ENCODE data around the gene C2orf81.

C2orf81 gene

DNA sequence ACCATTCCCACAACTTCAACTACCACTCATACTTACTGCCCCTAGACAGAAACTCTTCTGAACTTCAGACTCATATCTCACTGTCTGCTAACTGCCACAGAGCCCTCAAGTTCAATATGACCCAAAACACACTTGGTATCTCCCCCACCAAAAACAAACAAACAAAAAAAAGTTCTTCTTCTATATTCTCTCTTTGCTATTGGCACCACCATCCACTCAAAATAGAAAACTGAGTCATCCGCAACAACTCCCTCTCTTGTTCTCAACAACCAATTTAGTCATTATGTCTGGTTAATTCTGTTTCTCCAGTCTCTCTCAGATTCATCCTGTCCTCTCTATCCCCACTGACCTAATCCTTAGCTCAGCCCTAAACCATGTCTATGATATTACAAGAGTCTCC lies 34.1 kb downstream of the C2orf81 start:
- DNase-seq, result no peak

DNA sequence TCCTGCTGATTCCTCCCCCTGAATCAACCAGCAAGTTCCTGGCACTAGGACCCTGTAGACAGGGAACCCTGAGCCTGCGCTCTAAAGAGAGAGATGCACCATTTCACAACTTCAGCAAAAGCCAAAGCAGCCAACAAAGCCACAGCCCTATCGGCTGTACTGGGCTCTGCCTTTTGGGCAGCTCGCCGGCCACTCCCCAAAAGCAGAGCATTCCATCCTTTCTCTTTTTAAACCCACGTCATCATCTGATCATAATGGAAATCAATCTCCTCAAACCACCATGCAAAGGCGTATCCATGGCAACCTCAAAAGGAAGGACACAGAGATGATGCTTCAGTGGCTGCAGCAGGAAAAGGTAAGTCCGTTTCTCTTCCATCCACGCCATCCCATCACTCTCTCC lies 36.0 kb downstream of the C2orf81 start:
- no peak for DNase-seq

DNA sequence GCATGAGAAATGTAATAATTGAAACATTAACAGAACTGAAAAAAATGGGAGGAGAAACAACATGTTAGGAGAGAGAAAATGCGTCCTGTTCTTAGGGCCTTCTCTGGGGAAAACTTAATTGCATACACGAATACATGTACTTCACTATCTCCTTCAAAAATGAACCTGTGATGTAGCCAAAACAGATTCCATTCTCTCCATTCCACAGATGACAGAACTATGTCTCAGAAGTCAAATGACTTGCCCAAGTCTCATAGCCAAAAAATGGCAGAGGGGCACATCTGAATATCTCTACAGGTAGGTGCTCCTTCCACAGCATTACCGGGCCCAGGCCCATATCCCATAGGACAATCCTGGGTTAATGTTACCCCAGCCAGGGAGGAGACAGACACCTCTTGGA lies 37.4 kb downstream of the C2orf81 start:
- DNase-seq, result no peak

DNA sequence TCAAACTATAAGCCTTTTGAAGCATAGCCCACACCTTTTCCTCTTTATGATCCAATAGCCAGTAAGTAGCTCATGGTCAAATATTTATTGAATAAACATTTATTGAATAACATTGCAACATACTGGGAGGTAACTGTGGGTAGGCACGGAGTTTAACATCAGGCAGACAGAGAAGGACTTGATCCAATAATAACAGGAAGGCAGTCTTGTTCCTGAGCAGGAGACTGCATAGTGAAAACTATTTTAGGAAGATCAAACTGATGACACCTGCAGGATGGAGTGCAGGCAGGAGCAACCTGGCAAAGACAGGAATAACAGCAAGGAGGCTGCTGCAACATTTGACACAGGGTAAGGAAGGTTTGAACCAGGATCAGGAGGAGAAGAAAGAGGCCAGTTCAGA lies 38.2 kb downstream of the C2orf81 start:
- no peak for DNase-seq

DNA sequence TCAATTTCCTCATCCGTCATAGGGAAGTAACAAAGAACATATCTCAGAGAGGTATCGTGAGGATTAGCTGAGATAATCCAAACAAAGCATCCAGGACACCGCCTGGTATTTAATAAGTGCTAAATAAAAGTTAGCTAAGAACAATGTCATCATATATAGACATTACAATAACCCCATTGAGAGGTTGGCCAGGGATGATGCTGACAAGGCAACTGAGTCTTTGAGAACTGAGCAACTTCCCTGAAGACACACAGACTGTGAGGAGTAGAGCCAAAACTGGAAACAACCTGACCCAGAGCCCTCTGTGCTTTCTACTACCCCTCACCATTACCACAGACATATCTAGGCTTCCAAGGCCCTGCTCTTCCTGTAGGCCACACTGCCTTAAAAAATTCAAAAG lies 39.7 kb downstream of the C2orf81 start:
- no peak for DNase-seq

DNA sequence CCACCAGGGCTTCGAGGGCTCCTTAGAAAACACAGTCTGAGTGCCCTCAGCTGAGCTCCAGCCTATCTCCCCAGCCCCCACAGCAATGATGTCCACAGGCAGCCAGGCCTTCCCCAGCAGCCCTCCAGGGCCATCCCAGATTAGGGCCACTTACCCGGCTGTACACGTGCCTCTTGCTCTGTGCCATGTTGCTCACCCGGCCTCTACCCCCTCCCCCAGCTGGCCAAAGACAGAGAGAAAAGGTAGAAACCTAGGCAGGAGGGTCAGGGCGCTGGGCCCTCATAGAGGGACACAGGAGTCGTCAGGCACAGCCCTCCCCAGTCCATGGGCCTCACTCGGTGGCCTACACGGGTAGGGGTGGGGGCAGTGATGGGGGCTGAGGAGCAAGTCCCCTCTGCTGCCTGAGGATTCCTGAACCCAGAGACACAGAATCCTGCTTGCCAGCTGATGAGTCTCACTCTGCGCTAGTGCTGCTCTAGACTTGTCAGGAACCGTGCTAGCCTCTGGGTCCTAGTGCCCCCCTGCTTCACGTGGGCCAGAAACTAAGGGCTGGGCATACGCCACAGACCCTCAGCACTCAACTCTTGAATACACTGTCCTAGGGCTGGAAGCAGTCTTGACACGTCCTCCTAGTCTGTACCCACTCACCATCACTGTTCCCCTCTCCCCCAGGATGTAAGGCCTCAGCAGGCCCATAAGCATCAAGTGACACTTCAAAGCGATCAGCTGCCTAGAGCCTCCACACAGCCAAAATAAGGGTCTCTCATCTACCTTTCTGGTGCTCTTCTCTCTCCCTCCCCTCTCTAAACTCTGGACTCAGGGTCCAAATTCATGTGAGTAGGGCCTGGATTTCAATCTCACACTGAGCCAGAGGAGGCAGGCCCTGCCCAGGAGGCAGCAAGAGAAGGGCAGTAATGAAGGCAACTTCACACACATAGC lies 41.3 kb downstream of the C2orf81 start, which contains the start of gene DCTN1:
DCTN1 (minus strand) TSS at position 461 of the 939 bp plus-strand sequence; CDS start at position 187, 274 bp downstream.
- no peak for DNase-seq

DNA sequence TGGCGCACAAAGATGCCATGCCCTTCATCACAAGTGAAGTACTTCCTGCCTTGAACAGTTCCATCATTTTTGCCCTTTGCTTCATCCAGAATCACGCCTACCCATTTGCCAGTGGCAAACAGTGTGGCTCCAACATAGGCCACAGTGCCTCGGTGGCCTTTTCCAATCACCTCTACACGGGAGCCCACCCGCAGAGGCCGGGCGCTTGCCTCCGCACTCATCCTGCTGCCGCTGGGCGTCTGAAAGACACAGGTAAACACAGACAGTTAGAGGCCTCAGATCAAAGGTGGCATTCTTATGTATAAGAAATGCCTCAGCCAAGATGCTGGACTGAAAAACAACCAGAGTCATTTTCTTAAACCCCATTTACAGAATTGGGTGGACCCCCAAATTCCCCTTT lies 43.4 kb downstream of the C2orf81 start:
- no peak for DNase-seq

DNA sequence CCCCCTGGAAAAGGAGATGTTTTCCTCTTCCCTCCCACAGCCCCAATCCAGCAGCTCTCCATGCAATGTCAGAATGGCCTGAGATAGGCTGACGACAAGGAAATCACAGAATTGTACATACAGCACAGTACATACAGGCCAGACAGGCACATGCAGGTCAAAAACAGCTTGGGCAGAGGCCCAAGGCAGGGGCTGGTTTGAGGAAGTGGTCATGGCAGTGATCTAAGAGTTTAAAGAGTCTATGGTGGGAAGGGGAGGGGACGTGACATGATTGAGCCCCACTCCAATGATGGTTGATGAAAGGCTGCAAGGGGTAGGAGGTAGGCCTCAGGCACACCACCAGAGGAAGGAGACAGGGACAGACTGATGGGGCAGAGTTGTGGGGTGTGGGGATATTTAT lies 45.6 kb downstream of the C2orf81 start:
- DNase-seq, result no peak

DNA sequence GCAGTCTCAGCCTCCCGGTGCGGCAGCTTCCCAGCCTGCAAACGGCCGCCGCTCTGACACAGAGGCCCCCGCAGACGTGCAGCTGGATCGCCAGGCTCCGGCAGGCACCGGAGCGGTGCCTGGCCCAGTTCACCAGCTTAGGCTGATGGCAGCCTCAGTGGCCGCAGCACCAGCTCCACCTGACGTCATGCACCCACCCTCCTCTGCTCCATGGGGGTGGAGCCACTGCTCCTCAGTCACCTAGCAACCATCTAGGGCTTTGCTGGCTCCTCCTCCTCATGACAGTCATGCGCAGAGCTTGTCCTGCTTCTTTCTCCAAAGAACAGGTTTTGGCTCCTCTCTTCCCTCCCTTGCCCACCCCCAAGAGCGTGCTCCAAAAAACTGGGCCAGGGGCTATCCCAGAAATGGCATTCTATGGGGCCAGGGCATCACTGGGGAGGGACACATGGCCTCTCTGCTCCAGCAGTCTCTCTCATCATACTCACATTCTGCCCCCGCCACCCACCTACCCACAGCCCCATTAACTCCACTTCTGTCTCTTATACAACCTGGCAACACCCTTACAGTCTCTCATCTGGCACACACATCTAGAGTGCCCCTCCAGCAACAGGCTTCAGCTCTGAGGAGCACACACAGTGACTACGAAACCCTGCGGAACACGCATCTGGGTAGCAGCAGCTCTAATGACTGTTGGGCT lies 46.8 kb downstream of the C2orf81 start:
- DNase-seq, result no peak

DNA sequence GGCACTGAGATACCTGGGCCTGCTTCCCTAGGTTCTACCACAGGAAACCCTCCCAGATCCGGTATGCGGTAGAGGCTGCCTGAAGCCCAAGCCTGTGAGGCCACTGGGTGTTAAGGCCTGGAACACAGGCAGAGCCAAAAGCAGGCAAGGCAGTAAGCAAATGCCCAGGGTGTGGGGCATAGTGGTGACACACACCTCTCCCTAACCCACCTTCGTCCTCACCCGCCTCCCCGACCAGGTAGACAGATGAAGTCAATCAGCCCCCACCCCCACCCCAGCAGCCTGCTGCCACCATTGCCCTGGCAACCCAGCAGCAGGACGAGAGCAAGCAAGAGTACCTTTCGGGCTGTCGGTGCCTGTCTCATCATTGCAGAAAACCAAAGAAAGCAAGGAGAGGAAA lies 47.4 kb downstream of the C2orf81 start:
- no peak for DNase-seq

DNA sequence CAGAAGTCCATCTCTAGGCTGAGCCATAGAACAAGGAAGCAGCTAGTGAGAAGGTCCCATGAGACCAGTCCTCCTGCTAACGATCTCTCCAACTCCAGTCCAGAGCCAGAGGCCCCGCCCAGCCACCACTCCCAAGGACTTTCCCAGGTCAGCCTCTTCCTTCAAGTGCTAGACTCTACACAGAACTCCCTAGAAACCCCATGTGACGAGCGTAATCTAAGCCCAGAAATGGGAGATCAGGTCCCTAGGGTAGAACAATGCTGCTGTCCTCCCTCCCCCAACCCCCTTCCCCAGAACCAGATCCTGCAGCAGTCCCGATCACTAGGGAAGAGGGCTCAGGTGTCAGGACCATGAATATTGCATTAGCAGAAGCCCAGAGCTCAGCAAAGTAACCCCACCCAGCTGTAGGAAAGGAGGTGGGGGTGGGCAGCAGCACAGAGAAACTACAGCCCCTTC lies 48.2 kb downstream of the C2orf81 start:
- no peak for DNase-seq

DNA sequence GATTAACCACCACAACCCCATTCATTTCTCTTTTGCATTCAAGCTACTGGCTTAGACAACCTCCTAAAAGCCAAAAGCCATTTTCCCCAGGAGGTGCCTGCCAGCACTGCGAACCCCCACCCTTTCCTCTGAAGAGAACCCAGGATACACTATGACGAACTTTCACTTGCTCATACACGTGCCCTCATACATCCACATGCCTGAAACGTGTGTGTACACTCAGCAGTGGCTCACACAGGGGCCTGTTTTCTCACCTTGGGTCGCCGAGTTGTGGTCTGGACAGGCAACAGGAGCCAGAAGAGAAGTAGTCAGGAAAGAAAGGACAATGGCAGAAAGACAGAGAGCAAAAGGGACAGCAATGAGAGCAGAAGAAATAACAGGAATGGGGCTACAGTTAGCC lies 48.7 kb downstream of the C2orf81 start:
- no peak for DNase-seq

DNA sequence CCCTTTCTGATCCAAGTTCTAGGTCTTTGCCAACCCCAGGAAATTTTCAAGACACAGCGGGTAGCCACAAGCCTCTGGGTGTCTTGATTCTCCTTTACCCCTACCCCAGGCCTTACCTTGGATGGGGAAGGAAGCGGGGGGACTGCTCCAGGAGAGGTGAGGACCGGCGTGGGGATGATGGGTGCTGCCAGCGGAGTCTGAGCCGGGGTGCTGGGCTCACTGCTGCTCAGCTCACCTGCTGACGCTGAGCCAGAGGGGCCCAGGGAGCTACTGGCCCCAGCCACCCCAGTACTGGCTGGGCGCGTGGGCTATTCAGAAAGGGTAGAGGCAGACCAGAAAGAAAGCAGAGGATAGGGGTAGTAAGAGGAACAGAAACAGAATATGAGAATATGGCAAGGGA lies 50.0 kb downstream of the C2orf81 start:
- no peak for DNase-seq

DNA sequence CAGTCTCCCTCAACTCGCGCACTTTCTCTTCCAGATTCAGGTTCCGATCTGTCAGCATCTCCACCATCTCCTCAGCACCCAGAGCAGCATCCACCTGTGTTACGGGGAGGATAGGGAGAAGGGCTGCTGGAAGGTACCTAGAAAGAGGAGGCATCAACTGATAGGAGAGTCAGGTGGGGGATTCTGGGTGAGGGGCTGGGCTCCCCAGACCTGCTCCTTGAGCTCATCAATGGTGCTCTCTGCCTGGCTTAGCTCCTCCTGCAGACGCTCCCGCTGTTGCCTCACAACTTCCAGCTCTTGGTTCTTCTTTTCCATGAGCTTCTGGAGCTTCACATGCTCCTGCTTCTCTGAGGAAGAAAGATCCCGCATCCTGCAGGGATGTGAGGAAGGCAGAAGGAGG lies 51.4 kb downstream of the C2orf81 start:
- no peak for DNase-seq

DNA sequence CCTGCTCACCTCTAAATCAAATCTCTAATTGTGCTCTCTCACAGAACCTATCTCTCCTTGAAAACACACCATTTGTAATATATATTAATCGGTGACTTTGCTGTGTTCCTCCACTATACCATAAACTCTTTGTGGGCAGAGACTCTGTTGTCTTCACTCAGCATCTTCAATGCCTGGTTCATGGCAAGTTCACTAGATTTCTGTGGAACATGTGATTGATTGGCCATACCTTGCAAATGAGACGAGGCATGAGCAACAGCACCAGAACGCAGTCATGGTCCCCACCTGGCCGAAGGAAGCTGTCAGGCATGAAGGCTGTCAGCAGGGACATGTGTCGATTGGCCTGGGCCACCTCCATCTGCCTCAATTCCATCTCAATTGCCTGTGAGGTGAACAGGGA lies 52.9 kb downstream of the C2orf81 start:
- no peak for DNase-seq

DNA sequence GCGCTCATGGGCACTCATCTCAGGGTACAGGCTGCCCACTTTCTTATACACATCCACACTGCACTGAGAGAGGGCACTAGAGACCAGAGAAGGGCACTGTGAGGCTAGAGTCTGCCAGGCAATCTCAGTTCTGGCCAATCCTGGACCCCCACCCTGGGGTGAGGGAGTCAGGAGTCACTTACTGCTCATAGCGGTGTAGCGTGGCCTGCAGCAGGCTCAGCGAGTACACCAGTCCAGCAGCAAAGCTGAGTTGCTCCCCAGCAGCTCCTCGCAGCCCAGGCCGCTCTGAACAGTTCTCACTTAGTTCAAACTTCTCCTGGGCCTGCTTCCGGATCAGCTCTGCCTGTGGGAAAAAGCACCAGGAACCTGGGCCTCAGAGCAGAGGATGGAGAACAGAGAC lies 53.6 kb downstream of the C2orf81 start:
- DNase-seq, result no peak

DNA sequence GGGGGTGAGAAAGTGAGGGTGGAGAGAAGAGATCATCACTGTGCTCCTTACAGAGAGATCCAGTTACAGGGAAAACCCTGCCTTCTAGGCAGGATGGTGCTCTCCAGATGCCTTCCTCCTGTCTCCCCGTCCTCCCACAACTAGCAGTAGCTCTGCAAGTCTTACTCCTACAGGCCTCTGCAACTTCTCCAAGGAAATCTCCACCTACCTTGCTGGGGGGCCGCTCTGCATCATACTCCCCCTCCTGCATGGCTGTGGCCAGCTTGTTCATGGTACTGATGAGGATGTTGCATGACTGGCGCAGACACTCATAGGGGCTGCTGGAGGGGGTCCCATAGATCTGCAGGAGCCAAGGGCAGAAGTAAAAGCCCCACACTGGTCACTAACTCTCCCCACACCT lies 55.4 kb downstream of the C2orf81 start:
- DNase-seq, result no peak

DNA sequence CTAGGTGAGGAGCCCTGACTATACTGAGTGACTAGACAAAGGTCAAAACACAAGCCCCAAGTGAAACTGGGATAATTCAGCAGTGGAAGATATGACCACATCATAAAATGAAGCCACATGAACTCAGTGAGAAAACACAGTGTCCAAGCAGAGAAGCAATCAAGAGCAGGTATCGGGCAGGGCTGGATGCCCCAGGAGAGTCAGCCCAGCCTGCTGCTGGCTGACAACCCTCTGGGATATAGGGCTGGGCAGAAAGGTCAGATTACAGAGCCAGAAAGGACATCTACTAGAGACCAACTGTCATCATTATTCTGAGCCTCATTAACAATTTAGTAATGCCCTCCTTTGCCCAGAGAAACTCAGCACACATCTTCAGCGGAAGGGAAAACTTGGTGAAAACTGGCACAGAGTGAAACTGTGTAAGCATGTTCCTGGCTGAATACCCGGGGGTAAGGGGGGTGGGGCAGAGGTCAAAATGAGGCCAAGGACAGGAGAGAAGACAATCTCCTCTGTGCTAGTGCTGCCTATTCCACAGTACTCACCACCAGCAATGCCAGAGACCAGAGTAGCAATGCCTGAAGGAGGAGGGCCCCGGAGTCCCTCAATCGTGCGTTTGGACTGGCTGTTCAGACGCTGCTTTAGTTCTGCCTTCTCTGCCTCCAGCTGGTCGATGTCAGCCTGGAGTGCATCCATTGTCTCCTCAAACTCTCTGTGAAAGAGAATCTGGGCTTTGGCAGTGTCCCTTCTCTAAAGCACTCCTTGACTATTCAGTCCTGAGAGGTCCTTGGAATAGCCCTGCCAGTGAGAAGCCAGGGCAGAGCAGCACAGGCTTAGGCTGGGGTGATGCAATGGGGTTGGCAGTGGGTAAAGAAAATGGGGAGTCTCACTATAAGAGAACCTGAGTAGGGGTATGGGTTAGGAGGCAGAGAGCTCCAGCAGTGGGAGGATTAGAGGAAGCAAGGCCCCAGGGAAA lies 56.6 kb downstream of the C2orf81 start:
- no peak for DNase-seq

All from GOT3 (cell line).